Loucy (cell line): ENCODE results near the gene CRADD.

ENCODE experiments used
- H2AFZ ChIP-seq: fragments of 200-600 bp; sonication (generic); 2 replicates; pipeline ENCODE4 v1.6.0; 2016; ENCODE audit warnings: antibody characterized with exemption, mild to moderate bottlenecking, low read length, moderate library complexity
- H3F3A ChIP-seq: fragments of 200-600 bp; 2 replicates; pipeline ENCODE4 v1.6.0; 2016; ENCODE audit warnings: antibody characterized with exemption, low read depth, mild to moderate bottlenecking
- H3K27me3 ChIP-seq: fragments of 200-600 bp; sonication (generic); 2 replicates; pipeline ENCODE4 v1.6.1; 2014; ENCODE audit warnings: low read length, mild to moderate bottlenecking; ENCODE audit not compliant: insufficient read depth, poor library complexity, severe bottlenecking
- H3K36me3 ChIP-seq: fragments of 200-600 bp; sonication (generic); 2 replicates; pipeline ENCODE4 v1.6.1; 2016; ENCODE audit warnings: low read length; ENCODE audit not compliant: insufficient read depth
- H3K4me1 ChIP-seq: fragments of 200-600 bp; sonication (generic); 2 replicates; pipeline ENCODE4 v1.5.1; 2014; ENCODE audit warnings: low read length, mild to moderate bottlenecking; ENCODE audit not compliant: insufficient read depth, poor library complexity, severe bottlenecking
- H3K4me2 ChIP-seq: fragments of 200-600 bp; sonication (generic); 2 replicates; pipeline ENCODE4 v1.6.0; 2014; ENCODE audit warnings: antibody characterized with exemption, low read length, low read depth, mild to moderate bottlenecking; ENCODE audit not compliant: poor library complexity, severe bottlenecking
- H3K4me3 ChIP-seq: fragments of 200-600 bp; sonication (generic); 2 replicates; pipeline ENCODE4 v1.5.1; 2014; ENCODE audit warnings: low read length, mild to moderate bottlenecking, mixed read lengths; ENCODE audit not compliant: poor library complexity, severe bottlenecking
- H3K79me2 ChIP-seq: fragments of 200-600 bp; sonication (generic); 2 replicates; pipeline ENCODE4 v1.6.1; 2014; ENCODE audit warnings: low read length; ENCODE audit not compliant: insufficient read depth
- H3K9ac ChIP-seq: fragments of 200-600 bp; sonication (generic); 2 replicates; pipeline ENCODE4 v1.6.0; 2014; ENCODE audit warnings: mild to moderate bottlenecking, low read depth, low read length, moderate library complexity; ENCODE audit not compliant: poor library complexity, severe bottlenecking
- H3K9me2 ChIP-seq: fragments of 200-600 bp; sonication (generic); replicated peaks from 2 replicates; pipeline ENCODE4 v1.6.1; 2016; ENCODE audit warnings: low read depth, low read length, mixed read lengths
- H3K9me3 ChIP-seq: fragments of 200-600 bp; sonication (generic); 2 replicates; pipeline ENCODE4 v1.6.1; 2014; ENCODE audit warnings: mild to moderate bottlenecking, antibody characterized with exemption, low read length, low read depth; ENCODE audit not compliant: insufficient read depth
- H4K20me1 ChIP-seq: fragments of 200-600 bp; sonication (generic); 2 replicates; pipeline ENCODE4 v1.6.0; 2014; ENCODE audit warnings: antibody characterized with exemption, low read length, mild to moderate bottlenecking; ENCODE audit not compliant: insufficient read depth, poor library complexity, severe bottlenecking
- CTCF ChIP-seq: fragments of 200-600 bp; sonication (generic); conservative IDR thresholded peaks from 2 replicates; pipeline ENCODE4 v1.5.1; 2014; ENCODE audit warnings: mild to moderate bottlenecking, antibody characterized with exemption, low read length
- EZH2phosphoT487 ChIP-seq: fragments of 200-600 bp; IDR thresholded peaks from 2 replicates; pipeline ENCODE4 v1.6.1; 2018; ENCODE audit warnings: antibody characterized with exemption, mild to moderate bottlenecking, moderate library complexity, borderline replicate concordance

The CRADD gene

GRCh38 chr12:93824514-93825500, 147.6 kb downstream of the CRADD start:
- no peak for TF ChIP-seq CTCF
- no peak for TF ChIP-seq EZH2phosphoT487

DNA sequence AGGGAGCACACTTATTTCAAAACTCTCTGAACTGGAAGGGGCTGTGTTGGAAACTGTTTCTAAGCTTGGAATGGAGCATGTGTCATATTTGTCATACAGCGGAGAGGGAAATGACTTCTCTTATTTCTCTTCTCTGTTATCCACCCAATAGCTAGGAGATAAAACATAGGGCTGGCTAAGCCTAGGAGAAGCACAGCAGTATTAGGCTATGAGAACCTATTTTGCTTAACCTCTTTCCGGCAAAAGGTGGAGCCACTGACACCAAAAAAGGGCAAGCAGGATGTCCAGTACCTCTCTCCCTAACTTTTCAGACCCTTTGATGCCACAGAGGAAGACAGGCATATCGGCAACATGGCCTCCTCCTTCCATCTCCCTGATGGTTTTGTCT, 148.3 kb downstream of the CRADD start:
- Histone ChIP-seq H4K20me1 (no peaks in the 10 kb centered on the region), H2AFZ (no peak overlapping the region), H3K27me3 (no peaks in the 10 kb centered on the region), H3K36me3 (no peaks in the 10 kb centered on the region), H3K9me2 (no peaks in the 10 kb centered on the region), H3K4me3 (no peak overlapping the region), H3K9ac (no peak overlapping the region), H3K4me2 (no peak overlapping the region), H3K9me3 (no peaks in the 10 kb centered on the region), H3K79me2 (no peaks in the 10 kb centered on the region), H3K4me1 (no peaks in the 10 kb centered on the region), H3F3A (no peaks in the 10 kb centered on the region)
- TF ChIP-seq EZH2phosphoT487 (no peak), CTCF (no peak)

More at GRCh38 chr12:93824514-93825500, 147.6 kb downstream of the CRADD start:
- Histone ChIP-seq H3K9me2 (no peaks in the 10 kb centered on the region), H3K4me1 (no peaks in the 10 kb centered on the region), H3K4me3 (no peak overlapping the region), H3K4me2 (no peak overlapping the region), H3K79me2 (no peaks in the 10 kb centered on the region), H3K9ac (no peak overlapping the region), H4K20me1 (no peaks in the 10 kb centered on the region), H3K27me3 (no peaks in the 10 kb centered on the region), H2AFZ (no peak overlapping the region), H3K9me3 (no peaks in the 10 kb centered on the region), H3K36me3 (no peaks in the 10 kb centered on the region), H3F3A (no peaks in the 10 kb centered on the region)

DNA sequence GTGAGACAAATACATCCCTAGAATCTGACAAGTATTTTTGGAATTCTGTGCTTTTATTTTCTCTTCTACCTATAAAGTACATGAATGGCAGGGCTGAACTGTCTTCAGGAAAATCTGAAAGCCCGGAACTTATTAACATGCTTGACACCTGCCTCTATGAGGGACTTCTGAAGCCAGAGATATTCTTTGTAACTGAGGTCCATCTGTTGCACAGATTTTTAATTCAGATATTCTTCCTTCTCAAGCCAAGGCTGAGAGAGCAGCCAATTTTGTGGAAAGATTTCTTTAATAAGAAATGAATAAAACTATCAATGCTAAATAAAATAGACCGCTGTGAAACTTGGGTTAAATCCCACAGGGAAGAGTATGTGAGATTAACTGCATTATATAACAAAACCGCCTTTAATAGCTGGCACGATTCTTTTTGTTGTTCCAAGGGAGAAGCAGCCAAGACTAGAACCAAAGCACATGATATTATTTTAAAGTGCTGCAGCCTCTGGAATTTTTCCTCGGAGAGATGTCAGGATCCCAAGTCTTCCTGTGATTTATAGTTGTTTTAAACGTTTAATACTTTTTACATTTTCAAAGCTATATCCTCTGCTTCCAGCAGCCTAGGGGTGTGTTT, 148.9 kb downstream of the CRADD start:
- H3K79me2 ChIP-seq = no peaks in the 10 kb centered on the region
- no peaks in the 10 kb centered on the region for H4K20me1 ChIP-seq
- H3K27me3 ChIP-seq = no peaks in the 10 kb centered on the region

More for the DNA sequence above, 148.9 kb downstream of the CRADD start:
- Histone ChIP-seq H2AFZ (no peak overlapping the region), H3K4me3 (no peak overlapping the region), H3K4me1 (no peaks in the 10 kb centered on the region), H3K9me3 (no peaks in the 10 kb centered on the region), H3K9ac (no peak overlapping the region), H3K36me3 (no peaks in the 10 kb centered on the region), H3K4me2 (no peak overlapping the region), H3K9me2 (no peaks in the 10 kb centered on the region), H3F3A (no peaks in the 10 kb centered on the region)
- TF ChIP-seq CTCF (no peak), EZH2phosphoT487 (no peak)
